Heart right ventricle (tissue), 16 donors: ENCODE results near the gene BASP1. TPM values are rescaled to one million over a fixed set of nuclear protein-coding genes. Genes with fewer than 3 reads are reported as not detected.

Source experiments
- ATAC-seq, 8 donors: fragments of 200-7000 bp; cut with Tn5 transposase; one replicate each; pipeline ENCODE4 v1.9.1; 2020; ENCODE audit warnings: mild to moderate bottlenecking in 8 of 8, moderate library complexity in 8 of 8, moderate number of reproducible peaks in 1 of 8
- DNase-seq, 2 donors: peaks; one replicate each; pipeline ENCODE4 v3.0.0-alpha.2; 2020
- H3K27ac ChIP-seq, 10 donors: fragments of 200-600 bp; sonication (generic) in 2 of 10; one replicate each; pipeline versions ENCODE4 v1.5.0 to v1.8.0; 2020 to 2022; ENCODE audit warnings: mild to moderate bottlenecking in 3 of 10
- H3K27me3 ChIP-seq, 7 donors: fragments of 200-600 bp; one replicate each; pipeline ENCODE4 v1.8.0; 2021 to 2022; ENCODE audit warnings: mild to moderate bottlenecking in 2 of 7
- H3K36me3 ChIP-seq, 9 donors: fragments of 200-600 bp; sonication (generic) in 1 of 9; one replicate each; pipeline versions ENCODE4 v1.5.0 to v1.8.0; 2020 to 2022; ENCODE audit warnings: mild to moderate bottlenecking in 2 of 9
- H3K4me1 ChIP-seq, 9 donors: fragments of 200-600 bp; sonication (generic) in 1 of 9; one replicate each; pipeline versions ENCODE4 v1.5.0 to v1.8.0; 2020 to 2022; ENCODE audit warnings: mild to moderate bottlenecking in 4 of 9
- H3K4me3 ChIP-seq, 10 donors: fragments of 200-600 bp; sonication (generic) in 2 of 10; one replicate each; pipeline versions ENCODE4 v1.5.0 to v1.8.0; 2020 to 2022; ENCODE audit warnings: mild to moderate bottlenecking in 7 of 10, moderate library complexity in 2 of 10
- H3K9me3 ChIP-seq, 11 donors: fragments of 200-600 bp in 10 of 11; sonication (generic) in 2 of 11; one replicate each; pipeline versions ENCODE4 v1.5.0 to v1.8.0; 2013 to 2022; ENCODE audit warnings: mild to moderate bottlenecking in 2 of 11, control low read depth in 1 of 11, moderate library complexity in 1 of 11
- WGBS, 2 donors: extraction: QIAGEN DNeasy Blood & Tissue Kit; methylation state at CpG; one replicate each; pipeline ENCODE4 v1.1.7; 2013; ENCODE audit warnings: inconsistent platforms in 1 of 2; 5-methylcytosine and 5-hydroxymethylcytosine counted together
- intact Hi-C, 10 donors: fragments of 100-400 bp; cut with DNase I; formaldehyde crosslinking; loops; one replicate each; pipeline versions ENCODE4 v1.11.1 to v1.14.2; 2022
- polyA plus RNA-seq, 2 donors: library from polyadenylated mRNA; stranded (reverse); fragments of 200-250 nt; gene quantifications; one replicate each; pipeline ENCODE4 v1.2.3, GENCODE V29; 2013
- total RNA-seq, 10 donors: library from RNA; stranded (reverse); fragmentation: NEBNext Ultra II Directional in 3 of 10; extraction: Animal tissue kit (Norgen Biotek cat#: 25700) in 3 of 10; gene quantifications; one replicate each; pipeline versions ENCODE4 v1.2.1 to v1.2.4, GENCODE V29; 2021 to 2023
- TF ChIP-seq, protein P1 (sequence below), 9 donors: fragments of 200-600 bp; sonication (generic) in 2 of 9; IDR thresholded peaks; one replicate each; pipeline versions ENCODE4 v1.5.0 to v1.8.0; 2021 to 2022; ENCODE audit warnings: antibody characterized with exemption in 9 of 9, mild to moderate bottlenecking in 5 of 9, moderate library complexity in 1 of 9
- donor health status: Arrhythmogenic right ventricular cardiomyopathy.
- donor health status: ischemic (EF 13 %, LVEDD 7.1; RV severe dilation, severe dysfunction).
- donor health status: healthy with polysubstance abuse.
- donor health status: DM: no; HTN: yes; CAD: no.
- donor health status: DM: no; HTN: no; CAD: no.
- donor health status: ischemic (EF 25% LVEDD 6.9; RV normal size, moderate dysfunction).
- donor health status: ischemic (EF 25% LVEDD 5.7; RV mildly dilated, moderate dysfunction).
- donor health status: healthy.
- donor health status: DM: yes; HTN: yes; CAD: no.
- donor health status: Ischemic cardiomyopathy.
- donor health status: ischemic (EF 35%, LVEDD 5.7; RV mildly dilated, moderate dysfunction).
- donor health status: nonischemic (EF 11% LVEDD 7.7; RV severe dilation, severe dysfunction).
- donor health status: DM: yes; HTN: yes; CAD: no.
- donor health status: PGD.
- donor health status: ischemic (EF 29% LVEDD 5.4; RV normal size, mild dysfunction).
- donor health status: nonischemic (EF 23%, LVEDD 6.1; RV moderate dilation, normal function).

The BASP1 gene
- total and polyA plus RNA-seq, 12 donors: 0.42 to 8.8 (median 1.6) TPM

DNA sequence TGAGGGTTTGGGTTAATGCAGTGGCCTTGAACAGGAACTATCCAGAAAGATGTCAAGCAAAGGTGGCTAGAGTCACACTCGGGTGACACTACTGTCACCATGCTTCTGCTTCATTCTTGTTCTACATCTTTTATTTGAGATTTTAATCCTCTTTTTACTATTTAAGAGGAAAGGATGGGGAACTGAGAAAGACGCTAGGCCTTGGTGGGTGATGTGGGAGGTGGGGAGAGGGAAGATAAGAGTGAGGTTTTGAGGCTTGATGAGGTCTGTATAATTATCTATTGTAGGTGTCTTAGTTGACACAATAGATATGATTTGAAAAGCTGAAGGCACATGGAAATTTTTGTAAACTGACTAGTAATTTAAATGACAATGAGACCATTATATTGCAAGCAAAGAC, 3.5 kb upstream of the BASP1 start:
- no peaks in the 10 kb centered on the region for H3K36me3 ChIP-seq
- no peak overlapping the region for H3K27ac ChIP-seq
- 78 to 83% methylated on average over 2 of the region's 2 CpGs for WGBS, 2 donors
- peaks cover 0 to 75% (median 54%) of the 10 kb centered on the region in 7 donors for H3K27me3 ChIP-seq
- TF ChIP-seq, protein P1, sequence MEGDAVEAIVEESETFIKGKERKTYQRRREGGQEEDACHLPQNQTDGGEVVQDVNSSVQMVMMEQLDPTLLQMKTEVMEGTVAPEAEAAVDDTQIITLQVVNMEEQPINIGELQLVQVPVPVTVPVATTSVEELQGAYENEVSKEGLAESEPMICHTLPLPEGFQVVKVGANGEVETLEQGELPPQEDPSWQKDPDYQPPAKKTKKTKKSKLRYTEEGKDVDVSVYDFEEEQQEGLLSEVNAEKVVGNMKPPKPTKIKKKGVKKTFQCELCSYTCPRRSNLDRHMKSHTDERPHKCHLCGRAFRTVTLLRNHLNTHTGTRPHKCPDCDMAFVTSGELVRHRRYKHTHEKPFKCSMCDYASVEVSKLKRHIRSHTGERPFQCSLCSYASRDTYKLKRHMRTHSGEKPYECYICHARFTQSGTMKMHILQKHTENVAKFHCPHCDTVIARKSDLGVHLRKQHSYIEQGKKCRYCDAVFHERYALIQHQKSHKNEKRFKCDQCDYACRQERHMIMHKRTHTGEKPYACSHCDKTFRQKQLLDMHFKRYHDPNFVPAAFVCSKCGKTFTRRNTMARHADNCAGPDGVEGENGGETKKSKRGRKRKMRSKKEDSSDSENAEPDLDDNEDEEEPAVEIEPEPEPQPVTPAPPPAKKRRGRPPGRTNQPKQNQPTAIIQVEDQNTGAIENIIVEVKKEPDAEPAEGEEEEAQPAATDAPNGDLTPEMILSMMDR (IDR thresholded peaks at IDR 0.05): no peak
- peaks cover 0 to 19% (median 9%) of the 10 kb centered on the region in 9 donors for H3K4me1 ChIP-seq
- intact Hi-C loops: loop anchor here in 2 of 10 donors (10.0 kb wide), 2 partner anchors 1091 to 1101 kb away; no protein-coding TSS in a partner anchor
- ATAC-seq: no peak
- H3K9me3 ChIP-seq: no peaks in the 10 kb centered on the region
- no peak overlapping the region for H3K4me3 ChIP-seq
- no peak for DNase-seq

DNA sequence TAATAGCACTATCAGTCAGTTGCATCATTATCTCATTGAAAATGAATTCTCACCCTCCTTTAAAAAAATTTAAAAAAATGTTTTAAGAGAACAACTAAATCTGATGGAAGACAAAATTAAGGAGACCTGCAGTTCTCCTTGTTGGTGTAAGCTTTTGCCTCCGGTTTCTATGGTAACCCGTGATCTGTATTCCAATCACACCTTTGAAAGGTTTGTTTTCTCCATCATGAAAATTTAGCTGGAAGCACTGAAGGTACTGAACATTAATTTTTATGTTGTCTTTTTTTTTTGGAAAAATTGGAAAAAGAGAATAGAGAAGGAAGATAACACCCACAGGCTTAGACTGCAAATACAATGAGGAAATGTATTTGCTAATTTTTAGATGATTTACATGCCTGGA, 2.5 kb upstream of the BASP1 start:
- ATAC-seq (no peak), DNase-seq (no peak)
- Histone ChIP-seq H3K4me3 (no peak overlapping the region), H3K27me3 (peaks cover 0 to 81% (median 60%) of the 10 kb centered on the region in 7 donors), H3K9me3 (no peaks in the 10 kb centered on the region), H3K36me3 (no peaks in the 10 kb centered on the region), H3K4me1 (peaks cover 0 to 21% (median 17%) of the 10 kb centered on the region in 9 donors), H3K27ac (no peak overlapping the region)
- intact Hi-C loops: loop anchor here in 4 of 10 donors (5.0 to 10.0 kb wide), 3 partner anchors 1090 to 1100 kb away; no protein-coding TSS in a partner anchor
- TF ChIP-seq, protein P1 (IDR thresholded peaks at IDR 0.05): no peak
- 86% methylated on average over 2 of the region's 2 CpGs for WGBS, 2 donors

DNA sequence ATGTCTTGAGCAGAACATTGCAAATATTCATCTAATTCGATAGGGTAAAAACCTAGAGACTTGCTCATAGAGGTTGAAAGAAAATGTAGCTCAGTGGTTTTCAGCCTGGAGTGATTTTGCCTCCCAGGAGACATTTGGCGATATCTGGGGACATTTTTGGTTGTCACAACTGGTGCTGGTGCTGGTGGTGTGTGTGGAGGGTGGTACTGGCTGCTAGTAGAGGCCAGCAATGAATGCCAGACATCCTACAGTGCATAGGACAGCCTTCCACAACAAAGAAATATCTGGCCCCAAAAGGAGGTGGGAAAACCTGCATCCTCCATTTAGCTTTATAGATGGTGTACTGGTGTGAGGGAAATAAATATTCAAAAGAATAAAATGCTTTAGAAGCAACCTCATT, 2.1 kb upstream of the BASP1 start:
- H3K4me3 ChIP-seq: no peak overlapping the region
- WGBS, 2 donors: 61 to 74% methylated on average over 2 of the region's 2 CpGs
- intact Hi-C loops: loop anchor here in 4 of 10 donors (5.0 to 10.0 kb wide), 3 partner anchors 1089 to 1099 kb away; no protein-coding TSS in a partner anchor
- no peak overlapping the region for H3K27ac ChIP-seq
- H3K4me1 ChIP-seq: peaks cover 0 to 21% (median 17%) of the 10 kb centered on the region in 9 donors
- H3K36me3 ChIP-seq: no peaks in the 10 kb centered on the region
- H3K27me3 ChIP-seq: peaks cover 0 to 81% (median 61%) of the 10 kb centered on the region in 7 donors
- TF ChIP-seq, protein P1 (IDR thresholded peaks at IDR 0.05): no peak
- no peak for DNase-seq
- no peaks in the 10 kb centered on the region for H3K9me3 ChIP-seq
- ATAC-seq: no peak

DNA sequence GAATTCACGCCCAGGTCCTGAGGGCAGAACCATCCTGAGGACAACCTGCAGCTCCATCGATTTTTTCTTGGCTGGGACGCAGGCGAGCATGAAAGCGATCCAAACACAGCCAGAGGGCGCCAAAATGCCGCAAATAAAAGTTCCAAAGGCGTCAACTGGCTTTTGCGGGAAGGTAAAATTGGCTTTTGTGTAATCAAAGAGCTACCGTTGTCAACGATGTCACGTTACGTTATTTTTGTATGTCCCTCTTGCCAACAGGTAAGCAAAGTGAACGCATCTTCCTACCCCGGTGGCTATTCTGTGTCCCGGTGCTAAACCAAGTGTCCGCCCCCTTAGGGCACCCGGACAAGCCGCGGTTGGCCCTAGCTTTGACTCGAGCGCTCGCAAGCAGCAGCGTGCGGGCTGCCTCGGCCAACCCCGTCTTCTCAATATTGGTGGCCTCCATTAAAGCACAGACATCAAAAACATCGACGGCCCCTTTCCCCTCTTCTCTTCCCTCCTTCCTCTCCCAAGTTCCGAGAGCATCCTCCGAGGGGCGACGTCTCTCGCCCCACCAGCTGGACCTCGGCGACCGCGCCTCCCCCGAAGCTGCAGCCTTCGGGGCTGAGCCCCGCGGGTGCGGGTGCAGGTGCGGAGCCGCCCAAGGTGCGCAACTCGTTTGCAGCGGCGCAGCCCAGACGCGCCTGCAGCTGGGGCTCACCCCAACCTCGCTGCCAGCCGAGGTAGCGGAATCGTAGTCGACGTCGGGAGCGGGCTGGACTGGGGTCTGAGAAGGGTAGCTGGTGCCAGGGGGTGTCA, 1.1 kb upstream of the BASP1 start:
- peak overlapping the region in 1 of 10 donors; percentile 74 for H3K27ac ChIP-seq
- H3K27me3 ChIP-seq: peaks cover 0 to 77% (median 60%) of the 10 kb centered on the region in 7 donors
- peak overlapping the region in 5 of 10 donors; percentile 1 to 70 (median 31) for H3K4me3 ChIP-seq
- TF ChIP-seq, protein P1 (IDR thresholded peaks at IDR 0.05): peak; percentile 51 to 82 (median 72)
- no peaks in the 10 kb centered on the region for H3K9me3 ChIP-seq
- ATAC-seq (peak; percentile 22 to 82 (median 66)), DNase-seq (peak; percentile 54 to 70)
- 2% methylated on average over 59 of the region's 59 CpGs for WGBS, 2 donors
- intact Hi-C loops: loop anchor here in 9 of 10 donors (2.0 to 10.0 kb wide), 5 partner anchors 1088 to 1098 kb away; no protein-coding TSS in a partner anchor
- peaks cover 0 to 21% (median 17%) of the 10 kb centered on the region in 9 donors for H3K4me1 ChIP-seq
- no peaks in the 10 kb centered on the region for H3K36me3 ChIP-seq
